ENCODE measurements around the gene MYO5A.

The MYO5A gene

GRCh38 chr15:52262364-52262763, 266.3 kb downstream of the MYO5A start:
- WGBS (ENCODE audit: insufficient coverage), result 66% methylated on average over 2 of the region's 5 CpGs
- peak overlapping the region in 2 of 7 experiments; percentile 19 to 54 for H3K4me3 ChIP-seq (ENCODE audit: control insufficient read depth in 1 of 7, extremely low read depth in 1 of 7, insufficient read depth in 4 of 7, low read depth in 2 of 7, low read length in 6 of 7)
- peaks cover 5 to 18% (median 17%) of the 10 kb centered on the region in 4 experiments for H3K4me1 ChIP-seq (ENCODE audit: control extremely low read depth in 1 of 4, control insufficient read depth in 4 of 4, insufficient read depth in 4 of 4, low read length in 3 of 4)
- ChIA-PET POLR2A (no interaction called here), CTCF (interaction anchor here (1.1 to 1.2 kb wide), 2 partner anchors 24 to 473 kb away, joined by 3 to 4 read pairs; no protein-coding TSS in a partner anchor)
- H3K27me3 ChIP-seq (replicated peaks in 2 of 5; ENCODE audit: control insufficient read depth in 4 of 5, insufficient read depth in 5 of 5, low read length in 4 of 5), result no peaks in the 10 kb centered on the region
- no peaks in the 10 kb centered on the region for H3K9me3 ChIP-seq (ENCODE audit: control extremely low read depth in 1 of 5, control insufficient read depth in 4 of 5, insufficient read depth in 2 of 5, low read depth in 1 of 5, low read length in 4 of 5)
- DNase-seq, result no peak
- peak overlapping the region; percentile 56 to 62 for H3K27ac ChIP-seq (ENCODE audit: insufficient read depth in 1 of 2, low read depth in 1 of 2, low read length in 2 of 2, poor library complexity in 1 of 2, severe bottlenecking in 2 of 2)
- peaks cover 0 to 80% (median 22%) of the 10 kb centered on the region in 4 experiments for H3K36me3 ChIP-seq (ENCODE audit: control insufficient read depth in 4 of 4, insufficient read depth in 4 of 4, low read length in 3 of 4)

DNA sequence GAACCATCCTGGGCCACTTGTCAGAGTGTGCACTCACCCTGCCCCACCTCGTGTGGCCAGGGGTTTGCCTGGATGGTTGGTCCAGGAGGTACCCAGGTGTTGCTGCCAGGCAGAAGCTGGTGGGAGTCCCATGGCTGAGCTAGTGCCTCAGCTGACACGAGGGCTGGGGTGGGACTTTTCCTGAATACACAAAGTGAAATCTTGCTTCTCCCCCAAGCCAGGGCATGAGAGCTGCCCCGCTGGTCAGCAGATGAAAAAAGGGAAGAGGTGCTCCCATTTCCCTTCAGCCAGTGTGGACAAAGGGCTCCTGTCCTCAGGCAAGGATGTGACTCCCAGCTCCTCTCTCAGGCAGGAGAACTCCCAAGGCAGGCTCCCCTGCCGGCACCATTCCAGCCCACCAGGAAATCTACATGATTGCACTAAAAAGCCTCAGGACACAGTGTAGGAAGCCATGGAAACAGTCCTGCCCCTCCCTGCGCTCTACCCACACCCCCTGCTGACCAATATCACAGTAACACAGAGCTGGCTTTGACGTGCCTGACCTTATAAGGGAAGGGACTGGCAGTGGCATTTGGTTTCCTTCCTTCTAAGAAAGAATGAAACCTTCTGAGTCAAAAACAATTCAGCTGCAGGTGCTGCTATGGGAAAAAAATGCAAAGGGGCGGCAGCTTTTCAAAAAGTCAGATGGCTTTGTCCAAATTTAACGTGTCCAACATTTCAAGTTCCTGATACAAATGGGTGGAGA, 267.0 kb downstream of the MYO5A start:
- DNase-seq, result peak; percentile 47 to 83 (median 81)
- no peaks in the 10 kb centered on the region for H3K9me3 ChIP-seq (ENCODE audit: control extremely low read depth in 1 of 5, control insufficient read depth in 4 of 5, insufficient read depth in 2 of 5, low read depth in 1 of 5, low read length in 4 of 5)
- H3K27me3 ChIP-seq (replicated peaks in 2 of 5; ENCODE audit: control insufficient read depth in 4 of 5, insufficient read depth in 5 of 5, low read length in 4 of 5), result no peaks in the 10 kb centered on the region
- 22% methylated on average over 7 of the region's 8 CpGs for WGBS (ENCODE audit: insufficient coverage)
- H3K4me1 ChIP-seq (ENCODE audit: control extremely low read depth in 1 of 4, control insufficient read depth in 4 of 4, insufficient read depth in 4 of 4, low read length in 3 of 4), result peaks cover 5 to 24% (median 21%) of the 10 kb centered on the region in 4 experiments
- POLR2A ChIA-PET, result no interaction called here
- CTCF ChIA-PET, result interaction anchor here (0.6 to 1.5 kb wide), 4 partner anchors 23 to 1805 kb away, joined by 3 to 4 read pairs (median 3); no protein-coding TSS in a partner anchor
- peak overlapping the region; percentile 56 to 62 for H3K27ac ChIP-seq (ENCODE audit: insufficient read depth in 1 of 2, low read depth in 1 of 2, low read length in 2 of 2, poor library complexity in 1 of 2, severe bottlenecking in 2 of 2)
- peak overlapping the region in 2 of 7 experiments; percentile 19 to 54 for H3K4me3 ChIP-seq (ENCODE audit: control insufficient read depth in 1 of 7, extremely low read depth in 1 of 7, insufficient read depth in 4 of 7, low read depth in 2 of 7, low read length in 6 of 7)
- H3K36me3 ChIP-seq (ENCODE audit: control insufficient read depth in 4 of 4, insufficient read depth in 4 of 4, low read length in 3 of 4), result peaks cover 0 to 75% (median 22%) of the 10 kb centered on the region in 4 experiments

DNA sequence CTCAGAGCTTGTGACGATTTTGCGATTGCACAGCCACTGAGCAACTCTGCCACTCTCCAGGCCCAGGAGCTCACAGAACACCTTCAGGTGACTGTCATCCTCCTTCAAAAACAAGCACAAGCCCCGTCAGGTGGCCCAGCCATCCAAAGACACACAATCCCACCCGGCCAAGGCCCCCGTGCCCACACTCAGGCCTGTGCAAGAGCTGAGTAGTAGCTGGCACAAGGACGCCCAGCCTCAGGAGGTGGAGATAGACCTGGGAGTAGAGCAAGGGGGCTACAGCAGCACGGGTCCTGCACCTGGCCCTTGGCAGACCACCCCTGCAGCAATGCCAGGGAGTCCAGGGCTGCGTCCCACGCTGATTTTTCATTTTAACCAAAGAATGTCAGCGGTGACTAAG, 267.7 kb downstream of the MYO5A start:
- Histone ChIP-seq H3K9me3 (ENCODE audit: control extremely low read depth in 1 of 5, control insufficient read depth in 4 of 5, insufficient read depth in 2 of 5, low read depth in 1 of 5, low read length in 4 of 5) (no peaks in the 10 kb centered on the region), H3K27ac (ENCODE audit: insufficient read depth in 1 of 2, low read depth in 1 of 2, low read length in 2 of 2, poor library complexity in 1 of 2, severe bottlenecking in 2 of 2) (peak overlapping the region; percentile 36 to 62), H3K4me3 (ENCODE audit: control insufficient read depth in 1 of 7, extremely low read depth in 1 of 7, insufficient read depth in 4 of 7, low read depth in 2 of 7, low read length in 6 of 7) (no peak overlapping the region), H3K4me1 (ENCODE audit: control extremely low read depth in 1 of 4, control insufficient read depth in 4 of 4, insufficient read depth in 4 of 4, low read length in 3 of 4) (peaks cover 5 to 27% (median 23%) of the 10 kb centered on the region in 4 experiments), H3K27me3 (replicated peaks in 2 of 5; ENCODE audit: control insufficient read depth in 4 of 5, insufficient read depth in 5 of 5, low read length in 4 of 5) (no peaks in the 10 kb centered on the region), H3K36me3 (ENCODE audit: control insufficient read depth in 4 of 4, insufficient read depth in 4 of 4, low read length in 3 of 4) (peaks cover under 1 to 71% (median 17%) of the 10 kb centered on the region in 4 experiments)
- CTCF ChIA-PET, result interaction anchor here (1.5 kb wide), 1 partner anchor 205 kb away, joined by 3 read pairs; no protein-coding TSS in a partner anchor
- no peak for DNase-seq
- 100% methylated on average over 9 of the region's 10 CpGs for WGBS (ENCODE audit: insufficient coverage)
- POLR2A ChIA-PET, result interaction anchor here (0.5 kb wide), 1 partner anchor 1178 kb away, joined by 3 read pairs; no protein-coding TSS in a partner anchor

- H3K4me3 ChIP-seq (ENCODE audit: control insufficient read depth in 1 of 7, extremely low read depth in 1 of 7, insufficient read depth in 4 of 7, low read depth in 2 of 7, low read length in 6 of 7), result no peak overlapping the region
- 100% methylated on average over 2 of the region's 4 CpGs for WGBS (ENCODE audit: insufficient coverage)
- H3K4me1 ChIP-seq (ENCODE audit: control extremely low read depth in 1 of 4, control insufficient read depth in 4 of 4, insufficient read depth in 4 of 4, low read length in 3 of 4), result peaks cover 5 to 27% (median 23%) of the 10 kb centered on the region in 4 experiments
- H3K9me3 ChIP-seq (ENCODE audit: control extremely low read depth in 1 of 5, control insufficient read depth in 4 of 5, insufficient read depth in 2 of 5, low read depth in 1 of 5, low read length in 4 of 5), result no peaks in the 10 kb centered on the region
- POLR2A ChIA-PET, result no interaction called here
- DNase-seq, result no peak
- peaks cover 2 to 71% (median 20%) of the 10 kb centered on the region in 4 experiments for H3K36me3 ChIP-seq (ENCODE audit: control insufficient read depth in 4 of 4, insufficient read depth in 4 of 4, low read length in 3 of 4)
- CTCF ChIA-PET, result interaction anchor here (0.9 to 1.4 kb wide), 4 partner anchors 9 to 278 kb away, joined by 3 to 4 read pairs (median 4); no protein-coding TSS in a partner anchor
- H3K27ac ChIP-seq (ENCODE audit: insufficient read depth in 1 of 2, low read depth in 1 of 2, low read length in 2 of 2, poor library complexity in 1 of 2, severe bottlenecking in 2 of 2), result no peak overlapping the region
- no peaks in the 10 kb centered on the region for H3K27me3 ChIP-seq (replicated peaks in 2 of 5; ENCODE audit: control insufficient read depth in 4 of 5, insufficient read depth in 5 of 5, low read length in 4 of 5)
Observed at GRCh38 chr15:52259503-52259902, 269.2 kb downstream of the MYO5A start.

DNA sequence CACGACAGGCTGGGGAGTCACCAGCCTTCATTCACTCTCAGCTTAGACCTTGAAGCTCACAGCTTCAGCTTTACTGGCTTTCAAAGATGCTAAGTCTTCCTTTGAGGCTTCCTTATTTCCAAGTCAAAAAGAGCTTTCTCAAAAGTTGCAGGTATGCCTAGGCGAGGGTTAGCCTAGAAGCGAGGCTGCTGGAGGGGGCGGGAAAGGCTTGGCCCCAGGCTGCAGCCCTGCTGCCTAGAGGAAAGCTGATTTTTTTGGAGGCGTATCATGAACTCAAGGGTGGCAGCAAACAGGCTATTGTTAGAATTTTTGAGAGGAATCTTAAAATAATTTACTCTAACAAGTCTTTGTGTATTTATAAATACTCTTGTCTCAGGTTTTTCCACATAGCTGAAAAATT, 270.2 kb downstream of the MYO5A start:
- no peaks in the 10 kb centered on the region for H3K9me3 ChIP-seq (ENCODE audit: control extremely low read depth in 1 of 5, control insufficient read depth in 4 of 5, insufficient read depth in 2 of 5, low read depth in 1 of 5, low read length in 4 of 5)

DNA sequence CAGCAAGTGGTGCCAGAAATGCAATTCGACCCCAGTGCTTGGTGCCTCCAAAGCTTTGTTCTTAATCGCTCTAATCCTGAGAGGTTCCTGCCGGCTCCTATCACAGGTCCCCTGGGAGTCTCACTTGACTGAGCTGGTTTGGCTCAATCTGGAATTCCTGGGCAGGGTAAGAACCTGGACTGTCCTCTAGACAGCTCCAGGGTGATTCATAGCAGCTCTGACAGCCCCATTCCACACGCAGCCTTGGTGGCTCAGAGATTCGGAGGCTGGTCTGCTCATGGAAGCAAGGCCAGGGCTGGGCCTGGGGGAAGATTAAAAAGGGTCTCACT, 271.0 kb downstream of the MYO5A start:
- H3K4me1 ChIP-seq (ENCODE audit: control extremely low read depth in 1 of 4, control insufficient read depth in 4 of 4, insufficient read depth in 4 of 4, low read length in 3 of 4), result peaks cover 5 to 24% (median 20%) of the 10 kb centered on the region in 4 experiments

More for the DNA sequence above, 270.2 kb downstream of the MYO5A start:
- H3K36me3 ChIP-seq (ENCODE audit: control insufficient read depth in 4 of 4, insufficient read depth in 4 of 4, low read length in 3 of 4), result peaks cover 2 to 73% (median 21%) of the 10 kb centered on the region in 4 experiments
- no peak for DNase-seq
- H3K27me3 ChIP-seq (replicated peaks in 2 of 5; ENCODE audit: control insufficient read depth in 4 of 5, insufficient read depth in 5 of 5, low read length in 4 of 5), result no peaks in the 10 kb centered on the region
- H3K27ac ChIP-seq (ENCODE audit: insufficient read depth in 1 of 2, low read depth in 1 of 2, low read length in 2 of 2, poor library complexity in 1 of 2, severe bottlenecking in 2 of 2), result no peak overlapping the region
- CTCF ChIA-PET, result interaction anchor here (1.1 to 4.7 kb wide), 5 partner anchors 9 to 476 kb away, joined by 3 to 27 read pairs (median 5); no protein-coding TSS in a partner anchor
- 96% methylated on average over 4 of the region's 5 CpGs for WGBS (ENCODE audit: insufficient coverage)
- H3K4me1 ChIP-seq (ENCODE audit: control extremely low read depth in 1 of 4, control insufficient read depth in 4 of 4, insufficient read depth in 4 of 4, low read length in 3 of 4), result peaks cover 5 to 27% (median 23%) of the 10 kb centered on the region in 4 experiments
- H3K4me3 ChIP-seq (ENCODE audit: control insufficient read depth in 1 of 7, extremely low read depth in 1 of 7, insufficient read depth in 4 of 7, low read depth in 2 of 7, low read length in 6 of 7), result no peak overlapping the region
- POLR2A ChIA-PET, result no interaction called here

More for the DNA sequence above, 271.0 kb downstream of the MYO5A start:
- WGBS (ENCODE audit: insufficient coverage), result 100% methylated on average over 5 of the region's 5 CpGs
- DNase-seq, result no peak
- Histone ChIP-seq H3K27ac (ENCODE audit: insufficient read depth in 1 of 2, low read depth in 1 of 2, low read length in 2 of 2, poor library complexity in 1 of 2, severe bottlenecking in 2 of 2) (no peak overlapping the region), H3K9me3 (ENCODE audit: control extremely low read depth in 1 of 5, control insufficient read depth in 4 of 5, insufficient read depth in 2 of 5, low read depth in 1 of 5, low read length in 4 of 5) (no peaks in the 10 kb centered on the region), H3K36me3 (ENCODE audit: control insufficient read depth in 4 of 4, insufficient read depth in 4 of 4, low read length in 3 of 4) (peaks cover 4 to 75% (median 19%) of the 10 kb centered on the region in 4 experiments), H3K27me3 (replicated peaks in 2 of 5; ENCODE audit: control insufficient read depth in 4 of 5, insufficient read depth in 5 of 5, low read length in 4 of 5) (no peaks in the 10 kb centered on the region), H3K4me3 (ENCODE audit: control insufficient read depth in 1 of 7, extremely low read depth in 1 of 7, insufficient read depth in 4 of 7, low read depth in 2 of 7, low read length in 6 of 7) (no peak overlapping the region)
- CTCF ChIA-PET, result interaction anchor here (1.0 to 4.7 kb wide), 9 partner anchors 10 to 477 kb away, joined by 3 to 27 read pairs (median 4); partner anchors contain the start of gene MYO5A
- POLR2A ChIA-PET, result no interaction called here
